Articular chondrocyte of knee joint (primary cell): ENCODE measurements around the gene METRN. TPM values are rescaled to one million over a fixed set of nuclear protein-coding genes. Genes with fewer than 3 reads are reported as not detected.

Source experiments
- total RNA-seq: library from RNA; depleted of rRNA; stranded (reverse); fragments of >200 nt; gene quantifications from 2 replicates; pipeline ENCODE4 v1.2.3, GENCODE V29; 2012

The METRN gene
- 39.6 and 40.2 TPM in 2 replicates for total RNA-seq

DNA sequence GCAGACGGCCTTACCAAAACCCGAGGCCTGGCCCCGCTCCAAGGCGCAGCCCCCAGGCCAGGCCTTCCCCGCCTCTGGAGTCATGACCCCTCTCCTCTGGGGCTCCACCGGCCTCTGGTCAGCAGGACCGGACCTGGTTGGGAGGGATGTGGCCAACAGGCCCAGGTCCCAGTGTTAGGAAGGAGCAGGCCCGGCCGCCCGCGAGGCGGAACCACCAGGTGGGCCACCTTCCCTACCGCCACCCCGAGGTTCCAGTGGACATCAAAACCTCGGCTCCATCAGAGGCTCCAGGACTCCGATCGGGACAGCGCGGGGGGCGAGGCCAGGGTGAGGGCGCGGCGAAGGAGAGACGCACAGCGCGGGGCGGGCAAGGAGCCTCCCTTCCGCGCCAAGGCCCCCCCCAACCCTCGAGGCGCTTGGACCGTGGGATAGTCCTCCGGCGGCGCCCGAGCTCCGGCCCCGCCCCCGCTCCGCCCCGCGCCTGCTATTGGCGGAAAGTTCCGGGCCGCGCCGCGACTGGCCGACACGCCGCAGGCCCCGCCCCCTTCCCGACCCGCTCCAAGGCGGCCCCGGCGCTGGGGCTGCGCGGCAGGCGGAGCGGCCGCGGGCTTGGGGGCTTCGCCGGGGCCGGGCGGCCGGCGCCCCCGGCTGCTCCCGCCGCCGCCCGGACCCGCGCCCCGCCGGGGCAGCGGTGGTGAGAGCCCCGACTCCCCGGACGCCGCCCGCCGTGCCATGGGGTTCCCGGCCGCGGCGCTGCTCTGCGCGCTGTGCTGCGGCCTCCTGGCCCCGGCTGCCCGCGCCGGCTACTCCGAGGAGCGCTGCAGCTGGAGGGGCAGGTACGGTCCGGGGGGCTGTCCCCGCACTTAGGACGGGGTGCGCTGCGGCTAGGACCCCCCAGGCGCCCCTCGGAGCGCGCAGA is at the start of gene METRN:
TSS of gene METRN (plus strand) at position 561 of the 919 bp plus-strand sequence. CDS start at position 733, 172 bp downstream.

DNA sequence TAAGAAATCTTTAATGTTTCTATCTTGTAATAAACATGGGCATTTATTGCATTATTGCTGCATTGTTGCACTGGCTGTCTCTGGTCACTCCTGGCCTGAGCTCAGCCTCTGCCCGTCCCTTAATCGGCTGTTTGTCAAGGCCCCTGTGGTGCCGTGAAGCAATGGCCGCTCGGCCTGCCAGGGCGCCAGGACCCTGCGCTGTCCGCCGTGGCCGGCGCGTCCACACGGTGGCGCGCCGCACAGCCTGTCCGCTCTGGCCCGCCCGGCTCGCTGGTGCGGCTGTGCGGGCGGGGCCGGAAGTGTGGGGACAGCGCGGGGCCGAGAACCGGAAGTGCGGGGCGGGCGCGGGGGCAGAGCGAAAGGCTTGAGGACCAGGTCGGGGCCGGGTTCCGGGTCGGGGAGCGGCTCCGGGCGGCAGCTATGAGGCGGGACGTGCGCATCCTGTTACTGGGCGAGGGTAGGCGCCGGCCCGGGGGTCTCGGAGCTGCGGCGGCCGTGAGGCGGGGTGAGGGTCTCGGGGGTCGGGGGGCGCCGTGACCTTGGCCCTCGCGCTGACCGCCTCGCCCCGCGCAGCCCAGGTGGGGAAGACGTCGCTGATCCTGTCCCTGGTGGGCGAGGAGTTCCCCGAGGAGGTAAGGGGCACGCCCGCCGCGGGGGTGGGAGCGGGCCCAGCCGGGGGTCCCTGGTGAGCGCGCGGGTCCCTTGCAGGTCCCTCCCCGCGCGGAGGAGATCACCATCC is 47.0 kb upstream of the METRN start, which contains the start of gene RHOT2:
TSS of gene RHOT2 (plus strand) at position 353 of the 739 bp plus-strand sequence. CDS start at position 421, 68 bp downstream.

DNA sequence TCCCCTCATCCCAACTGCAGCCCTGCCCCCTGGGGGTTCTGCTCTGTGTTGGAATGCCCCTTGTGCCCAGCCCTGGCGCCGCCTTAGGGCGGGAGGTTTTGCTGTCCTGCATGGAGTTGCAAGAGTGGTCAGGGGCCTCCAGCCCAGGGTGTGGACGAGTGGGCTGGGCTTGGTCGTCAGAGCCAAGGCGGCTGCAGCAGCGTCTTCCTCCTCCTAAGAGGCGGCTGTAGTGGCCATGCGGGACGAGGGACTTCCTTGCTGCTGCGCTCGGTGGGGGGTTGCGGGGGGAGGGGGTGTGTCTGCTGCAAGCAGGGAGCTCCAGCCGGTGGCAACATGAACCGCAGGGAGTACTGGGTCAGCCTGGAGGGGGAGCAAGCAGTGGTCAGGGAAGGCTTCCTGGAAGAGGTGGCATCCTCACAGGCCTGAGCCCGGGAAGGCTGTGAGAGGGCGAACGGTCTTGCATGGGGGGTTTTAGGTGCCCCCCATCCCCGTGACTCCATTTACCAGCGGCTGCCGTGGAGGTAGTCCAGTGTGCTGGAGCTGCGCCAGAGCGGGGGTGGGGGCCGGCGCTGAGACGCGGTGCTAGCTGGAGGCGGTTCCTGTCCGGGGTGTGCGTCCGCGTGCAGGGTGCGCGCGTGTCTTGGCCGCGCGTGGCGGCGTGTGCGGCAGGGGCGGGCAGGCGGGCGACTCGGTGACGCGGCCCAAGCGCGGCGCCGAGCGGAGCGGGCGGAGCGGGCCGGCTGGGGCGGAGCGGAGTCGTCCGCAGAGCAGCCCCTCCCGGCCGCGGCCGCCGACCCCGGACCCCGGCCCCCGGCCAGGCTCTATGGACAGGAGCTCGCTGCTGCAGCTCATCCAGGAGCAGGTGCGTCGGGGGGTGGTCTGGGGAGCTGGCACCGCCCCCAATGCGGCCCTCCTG is 39.7 kb upstream of the METRN start, which contains the start of gene RHBDL1:
TSS of gene RHBDL1 (plus strand) at position 704 of the 916 bp plus-strand sequence. CDS start at position 824, 120 bp downstream.

DNA sequence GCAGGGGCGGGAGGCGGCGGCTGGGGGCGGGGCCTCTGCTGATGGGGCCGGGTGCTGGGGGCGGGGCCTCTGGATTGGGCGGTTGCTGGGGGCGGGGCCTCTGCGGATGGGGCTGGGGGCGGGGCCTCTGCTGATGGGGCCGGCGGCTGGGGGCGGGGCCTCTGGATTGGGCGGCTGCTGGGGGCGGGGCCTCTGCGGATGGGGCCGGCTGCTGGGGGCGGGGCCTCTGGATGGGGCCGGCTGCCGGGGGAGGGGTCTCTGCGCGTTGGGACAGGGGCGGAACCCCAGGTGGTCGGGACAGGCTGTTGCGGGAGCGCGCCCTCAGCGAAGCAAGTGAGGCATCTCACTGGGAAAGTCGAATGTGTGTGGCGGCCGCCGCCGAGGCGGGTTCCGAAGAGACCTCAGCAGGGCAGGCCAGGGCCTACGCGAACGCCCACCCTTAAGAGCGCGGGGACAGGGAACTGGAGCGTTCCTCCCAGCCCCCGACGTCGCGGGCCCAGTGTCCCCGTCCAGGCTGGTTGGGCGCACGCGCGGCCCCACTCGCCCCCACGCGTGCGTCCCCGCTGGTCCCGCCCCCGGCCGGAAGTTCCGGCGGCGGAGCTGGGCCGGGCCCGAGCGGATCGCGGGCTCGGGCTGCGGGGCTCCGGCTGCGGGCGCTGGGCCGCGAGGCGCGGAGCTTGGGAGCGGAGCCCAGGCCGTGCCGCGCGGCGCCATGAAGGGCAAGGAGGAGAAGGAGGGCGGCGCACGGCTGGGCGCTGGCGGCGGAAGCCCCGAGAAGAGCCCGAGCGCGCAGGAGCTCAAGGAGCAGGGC is 34.9 kb upstream of the METRN start, which contains the start of gene STUB1:
TSS of gene STUB1 (plus strand) at position 597 of the 811 bp plus-strand sequence. CDS start at position 713, 116 bp downstream.

DNA sequence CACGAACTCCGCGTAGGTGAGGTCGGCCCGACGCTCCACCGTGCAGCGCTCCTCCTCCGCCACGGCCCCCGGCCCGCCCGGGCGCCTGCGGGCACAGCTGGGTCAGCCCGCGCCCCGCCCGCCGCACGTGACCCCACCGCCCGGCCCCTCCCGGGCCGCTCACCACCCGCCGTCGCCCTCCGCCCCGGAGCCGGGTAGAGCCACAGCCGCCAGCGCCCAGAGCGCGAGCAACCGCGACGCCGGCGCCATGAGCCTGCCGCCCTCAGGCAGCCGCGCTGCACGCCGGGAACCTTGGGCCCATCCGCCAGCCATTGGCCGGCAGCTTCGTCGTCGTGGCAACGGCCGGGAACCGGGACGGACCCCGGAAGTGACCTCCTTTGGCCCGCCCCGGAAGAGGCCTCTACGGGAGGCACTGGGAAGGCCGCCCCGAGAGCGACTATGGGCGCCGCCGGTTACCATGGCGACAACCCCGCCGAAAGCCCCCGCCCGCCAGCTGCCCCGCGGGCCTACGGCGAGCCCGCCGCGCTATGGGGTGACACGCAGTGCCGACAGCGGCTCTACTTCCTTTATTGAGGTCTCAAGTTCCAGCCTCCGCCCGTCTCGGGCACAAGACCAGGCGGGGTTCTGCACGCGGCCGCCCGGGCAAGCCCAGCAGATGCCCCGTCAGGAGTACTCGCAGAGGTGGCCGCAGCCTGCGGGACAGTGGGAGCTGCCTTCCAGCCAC is 30.7 kb upstream of the METRN start, which contains the start of gene JMJD8:
TSS of gene JMJD8 (minus strand) at position 264 of the 724 bp plus-strand sequence. CDS start at position 249, 15 bp downstream.

DNA sequence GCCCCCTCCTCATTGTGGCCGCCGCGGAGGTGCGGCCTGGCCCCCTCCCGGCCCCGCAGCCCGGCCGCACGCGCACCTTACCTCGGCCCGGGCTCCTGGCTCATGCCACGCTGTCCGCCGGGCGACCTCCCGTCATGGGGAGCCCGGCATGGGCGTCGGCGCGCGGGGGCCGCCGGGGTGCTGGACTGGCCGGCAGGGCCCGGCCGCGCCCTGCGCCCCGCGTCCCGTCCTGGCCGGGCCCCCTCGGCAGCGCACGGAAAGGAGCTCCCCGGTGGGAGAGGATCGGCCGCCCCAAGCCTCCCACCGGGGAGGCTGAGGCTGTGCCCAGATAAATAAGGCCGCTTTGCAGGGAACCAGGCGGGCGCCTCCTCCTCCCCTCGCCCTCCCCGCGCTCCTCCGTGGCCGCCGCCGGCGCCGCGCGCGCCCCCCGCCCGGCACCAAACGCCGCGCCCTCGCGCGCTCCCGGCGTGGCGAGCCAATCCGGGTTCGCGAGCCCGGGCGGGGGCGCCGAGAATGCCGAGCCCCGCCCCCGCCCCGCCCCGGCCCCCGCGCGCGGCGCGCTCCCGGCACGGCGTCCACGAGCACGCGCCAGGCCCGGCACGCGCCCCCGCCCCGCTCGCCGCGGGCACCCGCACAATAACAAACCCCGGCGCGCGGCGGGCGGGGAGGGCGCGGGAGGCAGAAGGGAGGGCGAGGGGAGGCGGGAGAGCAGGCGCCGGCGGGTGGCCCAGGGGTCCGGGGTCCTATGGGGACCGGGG is 9.3 kb upstream of the METRN start, which contains the start of gene FBXL16:
TSS of gene FBXL16 (minus strand) at position 371 of the 758 bp plus-strand sequence. CDS start 8,396 bp downstream, outside the sequence.

DNA sequence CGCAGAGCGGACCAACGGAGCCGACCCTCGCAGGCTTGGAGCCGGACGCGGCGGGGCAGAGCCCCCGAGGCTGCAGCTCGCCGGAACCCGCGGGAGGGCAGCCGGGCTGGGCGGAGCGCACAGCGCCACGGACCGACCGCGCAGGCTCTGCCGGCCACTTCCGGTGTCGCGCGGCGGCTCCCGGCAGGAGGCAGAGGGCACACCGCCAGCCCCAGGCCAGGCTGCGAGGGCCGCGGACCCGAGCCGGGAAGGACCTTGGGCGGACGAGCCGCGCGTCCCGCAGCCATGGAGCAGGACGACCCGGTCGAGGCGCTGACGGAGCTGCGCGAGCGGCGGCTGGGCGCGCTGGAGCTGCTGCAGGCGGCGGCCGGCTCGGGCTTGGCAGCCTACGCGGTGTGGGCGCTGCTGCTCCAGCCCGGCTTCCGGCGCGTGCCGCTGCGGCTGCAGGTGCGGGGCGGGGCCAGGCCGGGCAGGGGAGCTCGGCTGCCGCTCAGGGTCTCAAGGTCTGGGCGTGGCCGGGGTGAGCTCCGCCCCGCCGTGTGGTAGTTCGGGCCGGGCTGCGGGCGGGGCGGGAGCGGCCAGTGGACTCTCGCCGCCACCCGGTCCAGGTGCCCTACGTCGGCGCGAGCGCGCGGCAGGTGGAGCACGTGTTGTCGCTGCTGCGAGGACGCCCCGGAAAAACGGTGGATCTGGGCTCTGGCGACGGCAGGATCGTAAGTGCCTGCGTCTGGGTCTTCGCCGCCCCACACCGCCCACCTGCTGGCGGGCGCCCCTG is 6.3 kb downstream of the METRN start, which contains the start of gene ANTKMT:
TSS of gene ANTKMT (plus strand) at position 157 of the 775 bp plus-strand sequence. CDS start at position 286, 129 bp downstream.

DNA sequence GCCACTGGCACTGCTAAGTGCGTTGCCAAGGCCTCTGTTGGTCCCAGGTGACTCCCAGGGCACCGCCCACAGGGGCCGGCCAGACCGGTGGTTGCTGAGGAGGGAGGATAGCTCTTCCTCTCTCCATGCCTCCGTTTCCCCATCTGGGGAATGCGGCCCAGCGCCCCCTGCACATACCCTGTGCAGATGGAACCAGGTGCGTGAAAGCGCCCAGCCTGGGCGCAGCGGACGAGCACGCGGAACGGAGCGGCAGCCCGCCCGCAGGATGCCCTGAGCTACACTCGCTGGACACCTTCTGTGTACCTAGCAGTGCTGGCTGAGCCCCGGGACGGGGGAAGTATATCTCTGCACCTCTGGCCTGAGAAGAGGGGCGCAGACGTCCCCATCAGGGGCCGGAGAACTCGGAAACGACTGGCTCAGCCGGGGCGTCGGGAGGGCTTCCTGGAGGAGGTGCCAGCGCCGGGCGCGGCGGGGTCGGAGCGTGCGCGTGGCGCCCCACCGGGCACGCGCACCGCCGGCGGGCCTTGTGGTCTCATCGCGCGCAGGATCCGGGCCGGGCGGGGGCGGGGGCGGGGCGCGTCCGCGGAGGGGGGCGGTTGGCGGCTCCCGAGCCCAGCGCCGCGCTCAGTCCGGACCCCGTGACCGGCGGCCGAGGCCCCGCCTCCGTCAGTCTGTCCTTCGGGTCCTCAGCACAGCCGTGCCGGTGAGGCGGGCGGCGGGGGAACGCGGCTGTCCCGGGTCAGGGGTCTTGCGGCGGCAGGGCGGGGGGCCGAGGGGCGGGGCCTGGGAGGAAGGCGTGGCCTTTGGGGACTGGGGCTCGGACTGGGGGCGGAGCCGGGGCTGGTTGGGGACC is 11.7 kb downstream of the METRN start, which contains the start of the genes CCDC78 and HAGHL:
TSS of gene CCDC78 (minus strand) at position 6 of the 853 bp plus-strand sequence. CDS start 76 bp downstream, outside the sequence.
TSS of gene HAGHL (plus strand) at position 669 of the 853 bp plus-strand sequence. CDS start 404 bp downstream, outside the sequence.

DNA sequence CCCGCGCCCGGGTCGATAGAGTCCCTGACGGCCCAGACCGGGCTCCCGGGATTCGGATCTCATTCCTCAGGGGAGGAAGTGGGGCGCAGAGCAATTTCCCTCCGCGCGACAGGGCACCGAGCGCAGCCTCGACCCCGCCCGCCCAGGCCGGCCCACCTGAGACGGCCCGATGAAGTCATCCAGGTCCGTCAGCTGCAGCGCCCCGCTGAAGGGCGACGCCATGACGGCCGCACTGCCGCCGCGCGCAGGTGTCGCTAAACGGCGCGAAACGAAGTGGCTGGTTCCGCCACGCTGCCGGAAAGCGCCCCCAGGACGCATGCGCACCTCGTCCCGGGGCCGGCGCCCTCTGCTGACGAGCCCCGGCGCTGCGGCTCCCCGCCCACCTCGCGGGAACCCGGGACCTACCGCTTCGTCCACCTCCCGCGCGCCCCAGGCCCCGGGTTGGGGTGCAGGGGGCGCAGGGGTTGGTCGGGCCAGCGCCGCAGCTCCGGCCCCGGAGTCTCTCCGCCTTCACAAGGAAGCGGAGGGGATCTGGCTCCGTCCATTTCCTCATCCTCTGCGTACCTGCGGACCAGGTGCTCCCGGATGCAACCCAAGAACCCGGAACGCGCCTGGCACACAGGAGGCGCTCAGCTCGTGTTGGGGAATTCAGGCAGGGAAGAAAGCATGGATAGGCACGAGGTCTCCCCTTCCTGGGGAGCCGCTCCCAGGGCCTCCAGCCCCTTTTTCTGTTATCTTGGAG is 26.0 kb downstream of the METRN start, which contains the start of gene CIAO3:
TSS of gene CIAO3 (minus strand) at position 234 of the 742 bp plus-strand sequence. CDS start at position 222, 12 bp downstream.

DNA sequence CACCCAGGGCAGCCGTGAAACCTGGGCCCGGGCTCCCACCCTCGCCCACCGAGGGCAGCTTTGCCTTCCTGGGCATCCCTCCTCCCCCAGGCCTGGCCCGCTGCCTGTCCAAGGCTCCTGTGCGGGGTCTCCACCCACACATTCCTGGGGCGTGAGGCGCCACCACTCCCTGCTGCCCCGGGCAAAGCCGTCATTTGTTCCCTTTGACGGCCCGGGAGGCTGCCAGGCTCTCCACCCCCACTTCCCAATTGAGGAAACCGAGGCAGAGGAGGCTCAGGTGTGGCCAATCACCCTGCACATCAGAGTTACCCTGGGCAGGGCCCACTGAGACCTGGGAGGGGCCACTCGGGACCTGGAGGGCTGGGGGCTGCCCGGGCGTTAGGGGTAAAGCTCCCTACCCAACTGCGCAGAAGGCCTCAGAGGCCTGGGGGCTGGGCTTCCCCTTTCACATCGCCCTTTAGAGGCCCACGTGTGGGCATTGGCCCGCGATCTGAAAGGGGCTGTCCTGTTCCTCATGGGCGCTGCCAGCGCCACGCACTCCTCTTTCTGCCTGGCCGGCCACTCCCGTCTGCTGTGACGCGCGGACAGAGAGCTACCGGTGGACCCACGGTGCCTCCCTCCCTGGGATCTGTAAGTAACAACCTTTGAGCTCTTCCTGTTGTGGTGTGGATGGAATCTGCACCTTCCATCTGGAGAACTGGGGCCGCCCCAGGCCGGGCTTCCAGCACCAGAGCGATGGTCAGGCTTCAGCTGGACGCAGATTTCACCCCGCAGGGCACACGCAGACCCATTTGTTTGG is 45.8 kb downstream of the METRN start, which contains the start of gene MSLN:
TSS of gene MSLN (plus strand) at position 190 of the 799 bp plus-strand sequence. CDS start 1,947 bp downstream, outside the sequence.

Other genes with a start within 250 kb of the METRN start
- 24.6 and 26.3 TPM in 2 replicates for gene CAPN15, start 187.4 kb upstream of the METRN start, total RNA-seq
- gene PRR35, start 154.7 kb upstream of the METRN start, total RNA-seq = 0.11 TPM in 1 of 2 replicates, not detected in the other
- 0.43 and 0.65 TPM in 2 replicates for gene NHLRC4, start 148.1 kb upstream of the METRN start, total RNA-seq
- 17.6 and 22.3 TPM in 2 replicates for gene PIGQ, start 145.2 kb upstream of the METRN start, total RNA-seq
- 9.5 and 9.8 TPM in 2 replicates for gene RAB40C, start 125.1 kb upstream of the METRN start, total RNA-seq
- gene WFIKKN1, start 84.1 kb upstream of the METRN start, total RNA-seq = 0.11 and 0.13 TPM in 2 replicates
- 64.2 and 79.6 TPM in 2 replicates for gene METTL26, start 78.8 kb upstream of the METRN start, total RNA-seq
- 9.1 and 12.9 TPM in 2 replicates for gene MCRIP2, start 73.3 kb upstream of the METRN start, total RNA-seq
- 8.8 and 9.4 TPM in 2 replicates for gene WDR90, start 65.8 kb upstream of the METRN start, total RNA-seq
- gene RHOT2, start 47.0 kb upstream of the METRN start, total RNA-seq = 24.3 and 25.2 TPM in 2 replicates
- gene RHBDL1, start 39.4 kb upstream of the METRN start, total RNA-seq = 0.65 and 1.2 TPM in 2 replicates
- gene STUB1, start 34.7 kb upstream of the METRN start, total RNA-seq = 75.1 and 78.9 TPM in 2 replicates
- 39.9 and 45.1 TPM in 2 replicates for gene JMJD8, start 30.8 kb upstream of the METRN start, total RNA-seq
- 6.0 and 7.6 TPM in 2 replicates for gene WDR24, start 24.7 kb upstream of the METRN start, total RNA-seq
- gene FBXL16, start 9.3 kb upstream of the METRN start, total RNA-seq = under 0.01 and 0.11 TPM in 2 replicates
- gene ANTKMT, start 6.0 kb downstream of the METRN start, total RNA-seq = 16.9 and 18.2 TPM in 2 replicates
- 0.97 and 1.3 TPM in 2 replicates for gene CCDC78, start 11.3 kb downstream of the METRN start, total RNA-seq
- gene HAGHL, start 12.0 kb downstream of the METRN start, total RNA-seq = 6.1 and 10.2 TPM in 2 replicates
- gene CIAO3, start 25.9 kb downstream of the METRN start, total RNA-seq = 19.5 and 26.3 TPM in 2 replicates
- 0.32 and 5.9 TPM in 2 replicates for gene MSLN, start 45.6 kb downstream of the METRN start, total RNA-seq
- gene RPUSD1, start 73.3 kb downstream of the METRN start, total RNA-seq = 15.8 and 16.6 TPM in 2 replicates
- gene CHTF18, start 73.5 kb downstream of the METRN start, total RNA-seq = 3.3 and 5.4 TPM in 2 replicates
- gene GNG13, start 85.6 kb downstream of the METRN start, total RNA-seq = not detected in 2 replicates